Activated gamma-delta T cell treated with anti-CD3 and anti-CD28 coated beads, Interleukin-2, amount 50 U/mL, for 16 hours (primary cell): ENCODE data around the gene MYO3B.

Source experiments
- DNase-seq: peaks from one replicate; pipeline ENCODE4 v3.0.0-alpha.2; 2020; ENCODE audit warnings: low read depth

MYO3B gene

GRCh38 chr2:170475878-170476277 lies 297.9 kb downstream of the MYO3B start:
- no peak for DNase-seq

GRCh38 chr2:170477630-170478029 lies 299.7 kb downstream of the MYO3B start:
- no peak for DNase-seq

- DNase-seq, result no peak
These were observed 303.3 kb downstream of the MYO3B start for GRCh38 chr2:170481201-170481600.

GRCh38 chr2:170484552-170484951 lies 306.6 kb downstream of the MYO3B start:
- no peak for DNase-seq

GRCh38 chr2:170485254-170486026 lies 307.5 kb downstream of the MYO3B start:
- DNase-seq, result no peak

GRCh38 chr2:170486730-170487129 lies 308.8 kb downstream of the MYO3B start:
- no peak for DNase-seq

GRCh38 chr2:170488807-170489206 lies 310.9 kb downstream of the MYO3B start:
- no peak for DNase-seq

- no peak for DNase-seq
These were observed 314.1 kb downstream of the MYO3B start for GRCh38 chr2:170492010-170492409.

- no peak for DNase-seq
These were observed 315.6 kb downstream of the MYO3B start for GRCh38 chr2:170493426-170494097.

GRCh38 chr2:170495896-170496295 lies 317.9 kb downstream of the MYO3B start:
- no peak for DNase-seq

GRCh38 chr2:170498619-170499018 lies 320.7 kb downstream of the MYO3B start:
- no peak for DNase-seq

GRCh38 chr2:170500104-170500503 lies 322.2 kb downstream of the MYO3B start:
- no peak for DNase-seq

GRCh38 chr2:170500770-170501169 lies 322.8 kb downstream of the MYO3B start:
- DNase-seq, result no peak

- no peak for DNase-seq
These were observed 323.6 kb downstream of the MYO3B start for GRCh38 chr2:170501421-170502043.

- no peak for DNase-seq
These were observed 324.6 kb downstream of the MYO3B start for GRCh38 chr2:170502361-170503130.

GRCh38 chr2:170503563-170503962 lies 325.6 kb downstream of the MYO3B start:
- no peak for DNase-seq

- no peak for DNase-seq
These were observed 326.2 kb downstream of the MYO3B start for GRCh38 chr2:170503971-170504809.

GRCh38 chr2:170504810-170505145 lies 326.8 kb downstream of the MYO3B start:
- no peak for DNase-seq

GRCh38 chr2:170505631-170506275 lies 327.8 kb downstream of the MYO3B start:
- DNase-seq, result no peak

GRCh38 chr2:170509452-170510193 lies 331.7 kb downstream of the MYO3B start:
- no peak for DNase-seq
